Tibial nerve (tissue), 4 donors: ENCODE data around the gene PLEKHA6. TPM values are rescaled to one million over a fixed set of nuclear protein-coding genes. Genes with fewer than 3 reads are reported as not detected.

Experiments used
- DNase-seq, 2 donors: peaks; one replicate each; pipeline ENCODE4 v3.0.0-alpha.2; 2019; ENCODE audit warnings: low spot score in 2 of 2
- H3K27ac ChIP-seq, 4 donors: fragments of 200-600 bp; sonication (generic) in 3 of 4; one replicate each; pipeline ENCODE4 v1.5.1; 2017 to 2019; ENCODE audit warnings: mild to moderate bottlenecking in 1 of 4
- H3K27me3 ChIP-seq, 2 donors: fragments of 200-600 bp; sonication (generic) in 1 of 2; one replicate each; pipeline versions ENCODE4 v1.5.1 to v1.6.0; 2017 to 2019
- H3K36me3 ChIP-seq, 3 donors: fragments of 200-600 bp; sonication (generic); one replicate each; pipeline ENCODE4 v1.5.1; 2018 to 2019
- H3K4me1 ChIP-seq, 4 donors: fragments of 200-600 bp; sonication (generic) in 3 of 4; one replicate each; pipeline ENCODE4 v1.5.1; 2017 to 2019
- H3K4me3 ChIP-seq, 4 donors: fragments of 200-600 bp; sonication (generic) in 3 of 4; one replicate each; pipeline ENCODE4 v1.5.1; 2017 to 2019; ENCODE audit warnings: mild to moderate bottlenecking in 1 of 4, moderate library complexity in 1 of 4
- H3K9me3 ChIP-seq, 4 donors: fragments of 200-600 bp; sonication (generic) in 3 of 4; one replicate each; pipeline ENCODE4 v1.5.1; 2017 to 2019
- EP300 ChIP-seq, 2 donors: sonication (generic); formaldehyde crosslinking; IDR thresholded peaks; one replicate each; pipeline ENCODE4 v1.6.1; 2017; ENCODE audit warnings: antibody characterized with exemption in 2 of 2, mild to moderate bottlenecking in 1 of 2
- POLR2A ChIP-seq, 2 donors: fragments of 450-650 bp; IDR thresholded peaks; one replicate each; pipeline ENCODE4 v1.6.1; 2017; ENCODE audit warnings: antibody characterized with exemption in 2 of 2, mild to moderate bottlenecking in 2 of 2, moderate library complexity in 2 of 2
- WGBS, 2 donors: methylation state at CpG; one replicate each; pipeline ENCODE4 v1.1.5; 2018; 5-methylcytosine and 5-hydroxymethylcytosine counted together
- total RNA-seq, 4 donors: library from RNA; depleted of rRNA; stranded (reverse); fragments of >200 nt; gene quantifications; one replicate each; pipeline ENCODE4 v1.1.0, GENCODE V29; 2016
- TF ChIP-seq, protein P1 (sequence below), 5 experiments: fragments of 200-600 bp in 3 of 5; fragments of 450-650 bp in 2 of 5; sonication (generic) in 3 of 5; IDR thresholded peaks; one replicate each; pipeline ENCODE4 v1.5.1; 2016 to 2019; ENCODE audit warnings: antibody characterized with exemption in 5 of 5, mild to moderate bottlenecking in 3 of 5, moderate library complexity in 2 of 5

PLEKHA6 gene
- total RNA-seq, 4 donors from 2014 or later = 6.6 to 13.9 (median 12.1) TPM

GRCh38 chr1:204401730-204402129 is 42.0 kb upstream of the PLEKHA6 start:
- DNase-seq = no peak
- H3K4me3 ChIP-seq = no peak overlapping the region
- peaks cover 0 to 77% (median 0%) of the 10 kb centered on the region in 3 donors for H3K36me3 ChIP-seq
- H3K9me3 ChIP-seq = no peaks in the 10 kb centered on the region
- peaks cover 0 to 38% (median 16%) of the 10 kb centered on the region in 4 donors for H3K4me1 ChIP-seq
- no peaks in the 10 kb centered on the region for H3K27me3 ChIP-seq
- WGBS, 2 donors = 91 to 99% methylated on average over 3 of the region's 3 CpGs
- H3K27ac ChIP-seq = no peak overlapping the region
- no peak for TF ChIP-seq POLR2A (IDR thresholded peaks at IDR 0.05)
- no peak for TF ChIP-seq EP300 (IDR thresholded peaks at IDR 0.05)
- TF ChIP-seq, protein P1, sequence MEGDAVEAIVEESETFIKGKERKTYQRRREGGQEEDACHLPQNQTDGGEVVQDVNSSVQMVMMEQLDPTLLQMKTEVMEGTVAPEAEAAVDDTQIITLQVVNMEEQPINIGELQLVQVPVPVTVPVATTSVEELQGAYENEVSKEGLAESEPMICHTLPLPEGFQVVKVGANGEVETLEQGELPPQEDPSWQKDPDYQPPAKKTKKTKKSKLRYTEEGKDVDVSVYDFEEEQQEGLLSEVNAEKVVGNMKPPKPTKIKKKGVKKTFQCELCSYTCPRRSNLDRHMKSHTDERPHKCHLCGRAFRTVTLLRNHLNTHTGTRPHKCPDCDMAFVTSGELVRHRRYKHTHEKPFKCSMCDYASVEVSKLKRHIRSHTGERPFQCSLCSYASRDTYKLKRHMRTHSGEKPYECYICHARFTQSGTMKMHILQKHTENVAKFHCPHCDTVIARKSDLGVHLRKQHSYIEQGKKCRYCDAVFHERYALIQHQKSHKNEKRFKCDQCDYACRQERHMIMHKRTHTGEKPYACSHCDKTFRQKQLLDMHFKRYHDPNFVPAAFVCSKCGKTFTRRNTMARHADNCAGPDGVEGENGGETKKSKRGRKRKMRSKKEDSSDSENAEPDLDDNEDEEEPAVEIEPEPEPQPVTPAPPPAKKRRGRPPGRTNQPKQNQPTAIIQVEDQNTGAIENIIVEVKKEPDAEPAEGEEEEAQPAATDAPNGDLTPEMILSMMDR (IDR thresholded peaks at IDR 0.05) = no peak

GRCh38 chr1:204400882-204401510 is 41.3 kb upstream of the PLEKHA6 start:
- TF ChIP-seq EP300 (IDR thresholded peaks at IDR 0.05) = no peak
- TF ChIP-seq, protein P1 (IDR thresholded peaks at IDR 0.05) = no peak
- no peak for TF ChIP-seq POLR2A (IDR thresholded peaks at IDR 0.05)
- H3K9me3 ChIP-seq = no peaks in the 10 kb centered on the region
- H3K4me1 ChIP-seq = peaks cover 0 to 30% (median 9%) of the 10 kb centered on the region in 4 donors
- H3K36me3 ChIP-seq = peaks cover 0 to 77% (median 0%) of the 10 kb centered on the region in 3 donors
- no peak overlapping the region for H3K4me3 ChIP-seq
- H3K27me3 ChIP-seq = no peaks in the 10 kb centered on the region
- 78 to 85% methylated on average over 6 of the region's 6 CpGs for WGBS, 2 donors
- no peak for DNase-seq
- no peak overlapping the region for H3K27ac ChIP-seq

- no peak for DNase-seq
- H3K27me3 ChIP-seq = no peaks in the 10 kb centered on the region
- peaks cover 0 to 5% (median 0%) of the 10 kb centered on the region in 4 donors for H3K4me1 ChIP-seq
- no peaks in the 10 kb centered on the region for H3K9me3 ChIP-seq
- WGBS, 2 donors = 65 to 69% methylated on average over 7 of the region's 7 CpGs
- no peak overlapping the region for H3K4me3 ChIP-seq
- TF ChIP-seq, protein P1 (IDR thresholded peaks at IDR 0.05) = peak; percentile 57 to 76 (median 69)
- no peak for TF ChIP-seq EP300 (IDR thresholded peaks at IDR 0.05)
- peak overlapping the region in 1 of 4 donors; percentile 36 for H3K27ac ChIP-seq
- H3K36me3 ChIP-seq = peaks cover 0 to 57% (median 0%) of the 10 kb centered on the region in 3 donors
Observed at GRCh38 chr1:204398197-204399125, 38.7 kb upstream of the PLEKHA6 start.

- H3K36me3 ChIP-seq = peaks cover 0 to 37% (median 0%) of the 10 kb centered on the region in 3 donors
- no peak overlapping the region for H3K4me3 ChIP-seq
- TF ChIP-seq EP300 (IDR thresholded peaks at IDR 0.05) (no peak), POLR2A (IDR thresholded peaks at IDR 0.05) (no peak)
- TF ChIP-seq, protein P1 (IDR thresholded peaks at IDR 0.05) = no peak
- 77 to 83% methylated on average over 4 of the region's 4 CpGs for whole genome bisulfite sequencing, 2 donors
- H3K4me1 ChIP-seq = peaks cover 0 to 4% (median 0%) of the 10 kb centered on the region in 4 donors
- DNase-seq = no peak
- no peak overlapping the region for H3K27ac ChIP-seq
- H3K27me3 ChIP-seq = no peaks in the 10 kb centered on the region
- H3K9me3 ChIP-seq = no peaks in the 10 kb centered on the region
Observed at GRCh38 chr1:204396015-204396583, 36.4 kb upstream of the PLEKHA6 start.
